ENCODE results near the gene KPNA1.

DNA sequence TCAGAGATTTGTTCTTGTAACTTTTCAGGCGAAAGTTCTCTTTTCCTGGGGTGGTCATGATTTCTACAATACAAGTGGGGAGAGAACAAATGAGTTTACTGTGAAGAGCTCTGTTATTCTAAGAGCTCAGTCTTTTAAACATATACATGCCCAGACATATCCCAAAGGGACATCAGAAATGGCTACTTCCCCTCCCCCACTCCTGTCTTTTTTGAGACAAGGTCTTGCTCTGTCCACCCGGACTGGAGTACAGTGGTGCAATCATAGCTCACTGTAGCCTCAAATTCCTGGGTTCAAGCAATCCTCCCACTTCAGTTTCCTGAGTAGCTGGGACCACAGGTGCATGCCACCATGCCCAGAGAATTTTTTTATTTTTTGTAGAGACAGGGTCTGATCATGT, 18.2 kb downstream of the KPNA1 start:
- TF ChIP-seq, protein P1, sequence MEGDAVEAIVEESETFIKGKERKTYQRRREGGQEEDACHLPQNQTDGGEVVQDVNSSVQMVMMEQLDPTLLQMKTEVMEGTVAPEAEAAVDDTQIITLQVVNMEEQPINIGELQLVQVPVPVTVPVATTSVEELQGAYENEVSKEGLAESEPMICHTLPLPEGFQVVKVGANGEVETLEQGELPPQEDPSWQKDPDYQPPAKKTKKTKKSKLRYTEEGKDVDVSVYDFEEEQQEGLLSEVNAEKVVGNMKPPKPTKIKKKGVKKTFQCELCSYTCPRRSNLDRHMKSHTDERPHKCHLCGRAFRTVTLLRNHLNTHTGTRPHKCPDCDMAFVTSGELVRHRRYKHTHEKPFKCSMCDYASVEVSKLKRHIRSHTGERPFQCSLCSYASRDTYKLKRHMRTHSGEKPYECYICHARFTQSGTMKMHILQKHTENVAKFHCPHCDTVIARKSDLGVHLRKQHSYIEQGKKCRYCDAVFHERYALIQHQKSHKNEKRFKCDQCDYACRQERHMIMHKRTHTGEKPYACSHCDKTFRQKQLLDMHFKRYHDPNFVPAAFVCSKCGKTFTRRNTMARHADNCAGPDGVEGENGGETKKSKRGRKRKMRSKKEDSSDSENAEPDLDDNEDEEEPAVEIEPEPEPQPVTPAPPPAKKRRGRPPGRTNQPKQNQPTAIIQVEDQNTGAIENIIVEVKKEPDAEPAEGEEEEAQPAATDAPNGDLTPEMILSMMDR (IDR thresholded peaks at IDR 0.05) = no peak
- no peak for TF ChIP-seq POLR2A (IDR thresholded peaks at IDR 0.05)
